SK-N-SH (cell line): Measurements from ENCODE around the gene TOMT.

Experiments used
- CTCF ChIP-seq: fragments of 200-600 bp; sonication (generic); IDR thresholded peaks from 2 replicates; pipeline ENCODE4 v1.6.1; 2017; ENCODE audit warnings: antibody characterized with exemption, mild to moderate bottlenecking, moderate library complexity
- GABPA ChIP-seq: IDR thresholded peaks from 2 replicates; pipeline ENCODE4 v1.4.0; 2012; ENCODE audit warnings: low read depth, mild to moderate bottlenecking
- MAX ChIP-seq: IDR thresholded peaks from 2 replicates; pipeline ENCODE4 v1.4.0; 2012; ENCODE audit warnings: low read depth
- MXI1 ChIP-seq: IDR thresholded peaks from 2 replicates; pipeline ENCODE4 v1.6.1; 2012; ENCODE audit warnings: mild to moderate bottlenecking, low read depth, low read length, improper control_type of control experiment
- POLR2AphosphoS5 ChIP-seq: IDR thresholded peaks from 2 replicates; pipeline ENCODE4 v1.6.1; 2012; ENCODE audit warnings: low read depth, low read length
- RAD21 ChIP-seq: IDR thresholded peaks from 2 replicates; pipeline ENCODE4 v1.6.1; 2012; ENCODE audit warnings: mild to moderate bottlenecking, low read length
- RFX5 ChIP-seq: IDR thresholded peaks from 2 replicates; pipeline ENCODE4 v1.6.1; 2012; ENCODE audit warnings: mild to moderate bottlenecking, improper control_type of control experiment, low read length
- RXRA ChIP-seq: IDR thresholded peaks from 2 replicates; pipeline ENCODE4 v1.4.0; 2012; ENCODE audit warnings: low read depth, mild to moderate bottlenecking, borderline replicate concordance
- USF2 ChIP-seq: fragments of 150-350 bp; IDR thresholded peaks from 2 replicates; pipeline ENCODE4 v1.6.1; 2017; ENCODE audit warnings: antibody characterized with exemption, low read length, low read depth, borderline replicate concordance
- YY1 ChIP-seq: IDR thresholded peaks from 2 replicates; pipeline ENCODE4 v1.4.0; 2012; ENCODE audit warnings: low read depth, mild to moderate bottlenecking

- TF ChIP-seq CTCF (peak; percentile 50), YY1 (no peak), POLR2AphosphoS5 (peak; percentile 74), MAX (peak; percentile 92), RXRA (no peak), GABPA (peak; percentile 75), RAD21 (peak; percentile 37), MXI1 (0 out of 2 replicates have a peak, but pooled peaks have one; percentile 46), USF2 (peak; percentile 97), RFX5 (peak; percentile 41; the same call in 1 of the 2 replicates)
These were observed 2.6 kb upstream of the TOMT start, which contains the start of gene LAMTOR1 for GRCh38 chr11:72102946-72103753.
